ENCODE results near the gene C20orf204.
A peak's percentile ranks its signal among the peaks of the same experiment; 100 is the strongest.

C20orf204 gene

GRCh38 chr20:64082820-64083377 is 46.9 kb downstream of the C20orf204 start:
- TF ChIP-seq SIN3A (IDR thresholded peaks at IDR 0.05; ENCODE audit: borderline replicate concordance, insufficient read depth, low read length), result no peak
- TF ChIP-seq FOXP2 (optimal IDR thresholded peaks at IDR 0.05; ENCODE audit: borderline replicate concordance, extremely low read depth, extremely low read length, insufficient read depth), result no peak
- no peak for TF ChIP-seq TAF1 (IDR thresholded peaks at IDR 0.05; ENCODE audit: borderline replicate concordance, insufficient read depth, low read length)
- TF ChIP-seq POLR2AphosphoS5 (IDR thresholded peaks at IDR 0.05; ENCODE audit: low read depth, low read length), result no peak
- no peak for TF ChIP-seq REST (IDR thresholded peaks at IDR 0.05; ENCODE audit: insufficient read depth in 1 of 2, low read depth in 2 of 2, low read length in 2 of 2)

GRCh38 chr20:64083378-64083803 is 47.4 kb downstream of the C20orf204 start:
- TF ChIP-seq FOXP2 (optimal IDR thresholded peaks at IDR 0.05; ENCODE audit: borderline replicate concordance, extremely low read depth, extremely low read length, insufficient read depth) (peak; percentile 43), POLR2AphosphoS5 (IDR thresholded peaks at IDR 0.05; ENCODE audit: low read depth, low read length) (no peak)

DNA sequence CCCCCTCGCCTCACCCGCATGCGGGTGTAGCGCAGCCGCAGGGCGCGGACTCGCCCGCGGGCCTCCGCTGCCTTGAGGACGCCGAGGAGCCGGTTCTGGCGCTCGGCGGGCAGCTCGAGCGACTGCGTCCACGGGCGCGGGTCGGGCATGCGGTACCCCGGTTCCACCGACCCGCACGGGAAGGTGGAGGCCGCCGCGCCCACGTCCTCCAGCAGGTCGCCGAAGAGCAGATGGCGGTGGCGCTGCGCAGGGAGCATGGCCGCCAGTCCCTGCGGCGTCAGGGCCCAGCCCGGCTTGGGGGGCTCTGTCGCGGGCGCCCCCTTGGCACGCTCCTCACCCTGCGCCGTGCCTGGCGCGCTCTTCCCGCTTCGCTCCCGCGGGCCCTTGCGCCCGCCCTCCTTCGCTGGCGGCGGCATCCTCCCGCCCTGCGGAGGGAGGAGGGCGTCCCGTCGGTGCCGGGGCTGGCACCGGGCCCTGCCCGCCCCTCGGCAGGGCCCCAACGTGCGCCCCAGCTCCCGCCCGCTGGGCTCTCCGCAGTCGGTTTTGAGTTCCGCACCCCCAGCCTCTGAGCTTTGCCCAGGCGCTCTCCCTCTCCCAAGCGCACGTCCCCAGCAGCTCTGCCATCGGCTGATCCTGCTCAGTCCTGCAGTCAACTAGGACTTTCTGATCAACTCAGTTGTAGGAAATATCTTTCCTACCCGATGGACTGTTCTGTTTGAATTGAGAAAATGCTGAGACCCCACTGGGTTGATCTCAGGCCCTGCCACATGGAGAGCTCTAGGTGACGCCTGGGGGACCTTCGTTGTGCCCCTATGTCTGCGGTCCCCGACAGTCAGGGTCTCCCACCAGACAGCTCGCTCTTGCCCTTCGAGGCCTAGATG is 48.1 kb downstream of the C20orf204 start, which contains the start of gene LKAAEAR1:
TSS of gene LKAAEAR1 (minus strand) at position 595 of the 881 bp plus-strand sequence. CDS start at position 416, 179 bp downstream.
- TF ChIP-seq SIN3A (IDR thresholded peaks at IDR 0.05; ENCODE audit: borderline replicate concordance, insufficient read depth, low read length), result no peak
- no peak for TF ChIP-seq POLR2AphosphoS5 (IDR thresholded peaks at IDR 0.05; ENCODE audit: low read depth, low read length)
- TF ChIP-seq FOXP2 (optimal IDR thresholded peaks at IDR 0.05; ENCODE audit: borderline replicate concordance, extremely low read depth, extremely low read length, insufficient read depth), result no peak
- TF ChIP-seq TAF1 (IDR thresholded peaks at IDR 0.05; ENCODE audit: borderline replicate concordance, insufficient read depth, low read length), result no peak
- TF ChIP-seq REST (IDR thresholded peaks at IDR 0.05; ENCODE audit: insufficient read depth in 1 of 2, low read depth in 2 of 2, low read length in 2 of 2), result no peak

DNA sequence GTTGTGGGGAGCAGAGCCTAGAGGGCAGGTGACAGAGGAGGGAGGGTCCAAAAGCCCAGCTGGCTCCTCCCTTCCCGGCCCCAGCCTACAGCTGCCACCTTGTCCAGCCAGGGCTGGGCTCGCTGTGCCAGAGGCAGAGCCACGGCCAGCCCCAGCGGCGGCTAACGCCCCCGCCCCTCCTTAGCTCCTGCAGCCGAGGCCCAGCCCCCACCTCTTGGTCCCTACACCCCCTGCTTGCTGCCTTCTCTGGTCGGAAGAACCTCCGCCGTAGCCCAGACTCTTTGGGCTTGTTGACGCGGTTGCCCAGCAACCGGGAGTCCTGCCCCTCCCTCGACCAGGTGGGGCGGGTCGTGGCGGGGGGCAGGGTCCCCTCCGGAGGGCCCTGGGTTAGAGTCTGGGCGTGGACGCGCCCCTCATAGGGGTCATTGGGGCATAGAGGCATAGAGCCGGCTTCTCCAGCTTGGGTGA is 48.7 kb downstream of the C20orf204 start:
- TF ChIP-seq POLR2AphosphoS5 (IDR thresholded peaks at IDR 0.05; ENCODE audit: low read depth, low read length) (no peak), REST (IDR thresholded peaks at IDR 0.05; ENCODE audit: insufficient read depth in 1 of 2, low read depth in 2 of 2, low read length in 2 of 2) (no peak), FOXP2 (optimal IDR thresholded peaks at IDR 0.05; ENCODE audit: borderline replicate concordance, extremely low read depth, extremely low read length, insufficient read depth) (no peak), SIN3A (IDR thresholded peaks at IDR 0.05; ENCODE audit: borderline replicate concordance, insufficient read depth, low read length) (no peak), TAF1 (IDR thresholded peaks at IDR 0.05; ENCODE audit: borderline replicate concordance, insufficient read depth, low read length) (no peak)

DNA sequence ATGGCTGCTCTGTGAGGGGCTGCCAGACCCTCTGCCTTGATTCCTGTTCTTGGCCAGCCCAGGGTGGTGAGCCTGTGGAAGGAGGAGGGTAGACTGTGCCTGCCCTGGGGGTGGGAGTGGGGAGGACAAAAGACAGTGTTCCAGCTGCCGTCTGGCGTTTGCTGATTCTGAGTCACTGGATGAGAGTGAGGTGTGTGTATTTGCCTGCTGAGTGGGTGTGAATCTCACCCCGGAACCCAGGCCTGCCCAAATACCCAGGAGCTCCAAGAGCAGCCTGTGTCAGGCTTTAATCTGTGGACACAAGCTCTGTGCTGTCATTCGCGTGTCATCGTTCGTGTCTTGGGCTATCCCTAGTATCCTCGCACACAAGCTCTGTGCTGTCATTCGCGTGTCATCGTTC is 50.8 kb downstream of the C20orf204 start:
- TF ChIP-seq REST (IDR thresholded peaks at IDR 0.05; ENCODE audit: insufficient read depth in 1 of 2, low read depth in 2 of 2, low read length in 2 of 2) (no peak), POLR2AphosphoS5 (IDR thresholded peaks at IDR 0.05; ENCODE audit: low read depth, low read length) (no peak), TAF1 (IDR thresholded peaks at IDR 0.05; ENCODE audit: borderline replicate concordance, insufficient read depth, low read length) (no peak), FOXP2 (optimal IDR thresholded peaks at IDR 0.05; ENCODE audit: borderline replicate concordance, extremely low read depth, extremely low read length, insufficient read depth) (no peak), SIN3A (IDR thresholded peaks at IDR 0.05; ENCODE audit: borderline replicate concordance, insufficient read depth, low read length) (no peak)
